Measurements from ENCODE around the gene COPS7A. TPM values are rescaled to one million over a fixed set of nuclear protein-coding genes. Genes with fewer than 3 reads are reported as not detected.

Gene COPS7A
- total RNA-seq, 1 donor, result 98.8 TPM

GRCh38 chr12:6765634-6766581 lies 42.1 kb downstream of the COPS7A start, which contains the start of gene PTMS:
Gene PTMS (plus strand): TSS chr12:6766363. CDS start chr12:6766706, 343 bp downstream.
- Histone ChIP-seq H3K4me3 (ENCODE audit: insufficient read depth, low read length) (peak within 1 kb of the TSS; percentile 89), H3K4me1 (ENCODE audit: insufficient read depth, low read length) (peaks cover 38% of the 10 kb centered on the region), H3K27me3 (ENCODE audit: insufficient read depth, low read length) (no peaks in the 10 kb centered on the region), H3K27ac (ENCODE audit: low read depth, low read length) (peak within 1 kb of the TSS; percentile 78), H3K36me3 (ENCODE audit: insufficient read depth, low read length) (peaks cover 8% of the 10 kb centered on the region), H3K9me3 (ENCODE audit: low read depth, low read length) (no peaks in the 10 kb centered on the region), H2AFZ (ENCODE audit: low read length) (peak within 1 kb of the TSS; percentile 60), H3K79me2 (ENCODE audit: insufficient read depth, low read length) (peaks cover 29% of the 10 kb centered on the region), H3K4me2 (ENCODE audit: insufficient read depth, low read length) (peak within 1 kb of the TSS; percentile 84), H4K20me1 (ENCODE audit: insufficient read depth, low read length) (peaks cover 24% of the 10 kb centered on the region)
- TF ChIP-seq CTCF (IDR thresholded peaks at IDR 0.05; ENCODE audit: extremely low read depth, low read depth, low read length), result no peak
- DNase-seq (ENCODE audit: insufficient read length, low spot score, missing footprints), result peak; percentile 98

GRCh38 chr12:6766651-6767349 lies 43.0 kb downstream of the COPS7A start:
- Histone ChIP-seq H3K27me3 (ENCODE audit: insufficient read depth, low read length) (no peaks in the 10 kb centered on the region), H2AFZ (ENCODE audit: low read length) (peak overlapping the region; percentile 60), H4K20me1 (ENCODE audit: insufficient read depth, low read length) (peaks cover 30% of the 10 kb centered on the region), H3K4me3 (ENCODE audit: insufficient read depth, low read length) (peak overlapping the region; percentile 89), H3K4me2 (ENCODE audit: insufficient read depth, low read length) (peak overlapping the region; percentile 84), H3K36me3 (ENCODE audit: insufficient read depth, low read length) (peaks cover 15% of the 10 kb centered on the region), H3K9me3 (ENCODE audit: low read depth, low read length) (no peaks in the 10 kb centered on the region), H3K27ac (ENCODE audit: low read depth, low read length) (peak overlapping the region; percentile 4), H3K79me2 (ENCODE audit: insufficient read depth, low read length) (peaks cover 29% of the 10 kb centered on the region), H3K4me1 (ENCODE audit: insufficient read depth, low read length) (peaks cover 38% of the 10 kb centered on the region)
- peak; percentile 99 for DNase-seq (ENCODE audit: insufficient read length, low spot score, missing footprints)
- TF ChIP-seq CTCF (IDR thresholded peaks at IDR 0.05; ENCODE audit: extremely low read depth, low read depth, low read length), result peak; percentile 40

- Histone ChIP-seq H3K36me3 (ENCODE audit: insufficient read depth, low read length) (peaks cover 15% of the 10 kb centered on the region), H3K27ac (ENCODE audit: low read depth, low read length) (peak overlapping the region; percentile 4), H3K4me3 (ENCODE audit: insufficient read depth, low read length) (peak overlapping the region; percentile 89), H3K4me2 (ENCODE audit: insufficient read depth, low read length) (peak overlapping the region; percentile 84), H4K20me1 (ENCODE audit: insufficient read depth, low read length) (peaks cover 32% of the 10 kb centered on the region), H2AFZ (ENCODE audit: low read length) (no peak overlapping the region), H3K9me3 (ENCODE audit: low read depth, low read length) (no peaks in the 10 kb centered on the region), H3K79me2 (ENCODE audit: insufficient read depth, low read length) (peaks cover 29% of the 10 kb centered on the region), H3K4me1 (ENCODE audit: insufficient read depth, low read length) (peaks cover 38% of the 10 kb centered on the region), H3K27me3 (ENCODE audit: insufficient read depth, low read length) (no peaks in the 10 kb centered on the region)
- DNase-seq (ENCODE audit: insufficient read length, low spot score, missing footprints), result peak; percentile 92
- TF ChIP-seq CTCF (IDR thresholded peaks at IDR 0.05; ENCODE audit: extremely low read depth, low read depth, low read length), result no peak
Measured at GRCh38 chr12:6767353-6768319, 43.8 kb downstream of the COPS7A start.

Measured in osteoblast (primary cell).